GM18505 (cell line): ENCODE data around the gene UBAP1.
"Not testable (repeated sequence)": the region's sequence is repeated elsewhere in the genome, so short reads cannot be mapped to it uniquely, and the experiment has no call there.

Experiments used
- ATAC-seq: cut with Tn5 transposase; IDR thresholded peaks from one replicate; pipeline ENCODE4 v1.9.1; 2021; ENCODE audit not compliant: unreplicated experiment
- POLR2A ChIP-seq: IDR thresholded peaks from 4 replicates; pipeline ENCODE4 v1.6.1; 2011; ENCODE audit warnings: borderline replicate concordance; ENCODE audit not compliant: insufficient read depth, insufficient read length; ENCODE audit errors: extremely low read depth

The UBAP1 gene

GRCh38 chr9:34254141-34254913, 75.5 kb downstream of the UBAP1 start:
- no peak for TF ChIP-seq POLR2A
- no peak for ATAC-seq

- no peak for ATAC-seq
- TF ChIP-seq POLR2A, result no peak
These were observed 76.4 kb downstream of the UBAP1 start for GRCh38 chr9:34254966-34255825.

- ATAC-seq, result no peak
- TF ChIP-seq POLR2A, result no peak
These were observed 77.3 kb downstream of the UBAP1 start for GRCh38 chr9:34256104-34256503.

- TF ChIP-seq POLR2A, result no peak
- no peak for ATAC-seq
These were observed 78.2 kb downstream of the UBAP1 start for GRCh38 chr9:34256987-34257585.

GRCh38 chr9:34259315-34259714, 80.5 kb downstream of the UBAP1 start:
- ATAC-seq, result no peak

GRCh38 chr9:34262971-34263370, 84.1 kb downstream of the UBAP1 start:
- no peak for ATAC-seq
- no peak for TF ChIP-seq POLR2A

More at GRCh38 chr9:34259315-34259714, 80.5 kb downstream of the UBAP1 start:
- no peak for TF ChIP-seq POLR2A

- no peak for TF ChIP-seq POLR2A
- ATAC-seq, result no peak
These were observed 88.8 kb downstream of the UBAP1 start for GRCh38 chr9:34267660-34268059.

GRCh38 chr9:34271265-34272006, 92.6 kb downstream of the UBAP1 start:
- TF ChIP-seq POLR2A, result no peak
- no peak for ATAC-seq

GRCh38 chr9:34272101-34272541, 93.3 kb downstream of the UBAP1 start:
- no peak for TF ChIP-seq POLR2A
- ATAC-seq, result no peak

GRCh38 chr9:34273588-34273987, 94.7 kb downstream of the UBAP1 start:
- ATAC-seq, result not testable (repeated sequence)

GRCh38 chr9:34275811-34276210, 97.0 kb downstream of the UBAP1 start:
- ATAC-seq, result no peak
- TF ChIP-seq POLR2A, result no peak

- TF ChIP-seq POLR2A, result no peak
- ATAC-seq, result no peak
These were observed 97.9 kb downstream of the UBAP1 start for GRCh38 chr9:34276772-34277171.

GRCh38 chr9:34279411-34279810, 100.6 kb downstream of the UBAP1 start:
- no peak for TF ChIP-seq POLR2A
- ATAC-seq, result no peak

- TF ChIP-seq POLR2A, result no peak
- ATAC-seq, result no peak
These were observed 103.3 kb downstream of the UBAP1 start for GRCh38 chr9:34282096-34282495.

- TF ChIP-seq POLR2A, result no peak
- ATAC-seq, result no peak
These were observed 110.3 kb downstream of the UBAP1 start for GRCh38 chr9:34289159-34289558.
